HepG2 (cell line): ENCODE measurements around the gene CDH1.

Experiments used
- CTCF ChIP-seq: sonication (generic); formaldehyde crosslinking; IDR thresholded peaks from 2 replicates; pipeline ENCODE4 v1.5.0; 2020; ENCODE audit warnings: mild to moderate bottlenecking, missing genetic modification reagents, moderate library complexity
- EZH2 ChIP-seq: conservative IDR thresholded peaks from 2 replicates; pipeline ENCODE4 v1.6.1; 2012; ENCODE audit warnings: mild to moderate bottlenecking, low read depth, low read length, moderate library complexity
- GABPA ChIP-seq, 2 experiments: IDR thresholded peaks; 2 replicates each; pipeline ENCODE4 v1.6.1; 2011 to 2016; ENCODE audit warnings: low read depth in 2 of 2, low read length in 1 of 2, missing biosample characterization in 1 of 2, missing genetic modification characterization in 1 of 2
- KDM6A ChIP-seq: IDR thresholded peaks from 2 replicates; pipeline ENCODE4 v1.6.1; 2016; ENCODE audit warnings: low read depth
- PAWR ChIP-seq: sonication (generic); formaldehyde crosslinking; IDR thresholded peaks from 2 replicates; pipeline ENCODE4 v1.4.0; 2020; ENCODE audit warnings: missing genetic modification reagents, mild to moderate bottlenecking, borderline replicate concordance
- POLR2AphosphoS5 ChIP-seq: IDR thresholded peaks from 2 replicates; pipeline ENCODE4 v1.6.1; 2012; ENCODE audit warnings: low read depth, low read length
- TRAFD1 ChIP-seq: sonication (generic); formaldehyde crosslinking; IDR thresholded peaks from 2 replicates; pipeline ENCODE4 v1.5.1; 2020; ENCODE audit warnings: missing genetic modification reagents, mild to moderate bottlenecking, borderline replicate concordance
- ZKSCAN1 ChIP-seq: fragments of 150-350 bp; IDR thresholded peaks from 2 replicates; pipeline ENCODE4 v1.6.1; 2014; ENCODE audit warnings: low read length
- TF ChIP-seq, protein P1 (sequence below): sonication (generic); formaldehyde crosslinking; IDR thresholded peaks from 2 replicates; pipeline ENCODE4 v1.4.0; 2020; ENCODE audit warnings: missing genetic modification reagents, borderline replicate concordance

- no peak for TF ChIP-seq KDM6A (CRISPR knock-in tag)
- TF ChIP-seq PAWR (CRISPR knock-in tag) = no peak
- no peak for TF ChIP-seq EZH2
- no peak for TF ChIP-seq POLR2AphosphoS5
- TF ChIP-seq ZKSCAN1 = no peak
- no peak for TF ChIP-seq CTCF (CRISPR knock-in tag)
- TF ChIP-seq, protein P1, sequence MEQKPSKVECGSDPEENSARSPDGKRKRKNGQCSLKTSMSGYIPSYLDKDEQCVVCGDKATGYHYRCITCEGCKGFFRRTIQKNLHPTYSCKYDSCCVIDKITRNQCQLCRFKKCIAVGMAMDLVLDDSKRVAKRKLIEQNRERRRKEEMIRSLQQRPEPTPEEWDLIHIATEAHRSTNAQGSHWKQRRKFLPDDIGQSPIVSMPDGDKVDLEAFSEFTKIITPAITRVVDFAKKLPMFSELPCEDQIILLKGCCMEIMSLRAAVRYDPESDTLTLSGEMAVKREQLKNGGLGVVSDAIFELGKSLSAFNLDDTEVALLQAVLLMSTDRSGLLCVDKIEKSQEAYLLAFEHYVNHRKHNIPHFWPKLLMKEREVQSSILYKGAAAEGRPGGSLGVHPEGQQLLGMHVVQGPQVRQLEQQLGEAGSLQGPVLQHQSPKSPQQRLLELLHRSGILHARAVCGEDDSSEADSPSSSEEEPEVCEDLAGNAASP (CRISPR knock-in tag) = no peak
- no peak for TF ChIP-seq TRAFD1 (CRISPR knock-in tag)
- TF ChIP-seq GABPA (IDR thresholded peaks at IDR 0.05; ENCODE audit: low read depth, low read length) = no peak
- no peak for TF ChIP-seq GABPA (CRISPR knock-in tag; IDR thresholded peaks at IDR 0.05; ENCODE audit: low read depth)
Measured at GRCh38 chr16:68833251-68833650, 96.2 kb downstream of the CDH1 start.
